Esophagus muscularis mucosa (tissue), 4 donors: ENCODE results near the gene PLCB2. TPM values are rescaled to one million over a fixed set of nuclear protein-coding genes. Genes with fewer than 3 reads are reported as not detected.

ENCODE experiments used
- DNase-seq: peaks from one replicate; pipeline ENCODE4 v3.0.0-alpha.2; 2017; ENCODE audit errors: extremely low spot score
- H3K27ac ChIP-seq, 4 donors: fragments of 200-600 bp; sonication (generic); replicated peaks in 1 of 4; 1 replicate in 3 of 4; 2 replicates in 1 of 4; pipeline ENCODE4 v1.5.1; 2016 to 2019; ENCODE audit warnings: mild to moderate bottlenecking in 1 of 4
- H3K27me3 ChIP-seq, 4 donors: fragments of 200-600 bp; sonication (generic); one replicate each; pipeline versions ENCODE4 v1.5.1 to v1.6.0; 2016 to 2019
- H3K36me3 ChIP-seq, 4 donors: fragments of 200-600 bp; sonication (generic); one replicate each; pipeline ENCODE4 v1.5.1; 2016 to 2019
- H3K4me1 ChIP-seq, 4 donors: fragments of 200-600 bp; sonication (generic); one replicate each; pipeline ENCODE4 v1.5.1; 2016 to 2019
- H3K4me3 ChIP-seq, 4 donors: fragments of 200-600 bp; sonication (generic); 1 replicate in 2 of 4; 2 replicates in 2 of 4; pipeline ENCODE4 v1.5.1; 2016 to 2019; ENCODE audit warnings: mild to moderate bottlenecking in 4 of 4, moderate library complexity in 1 of 4
- H3K9me3 ChIP-seq, 4 donors: fragments of 200-600 bp; sonication (generic); 1 replicate in 3 of 4; 2 replicates in 1 of 4; pipeline ENCODE4 v1.5.1; 2016 to 2019
- CTCF ChIP-seq, 3 experiments: fragments of 200-600 bp in 2 of 3; fragments of 450-650 bp in 1 of 3; sonication (generic) in 2 of 3; IDR thresholded peaks; one replicate each; pipeline ENCODE4 v1.5.1; 2017 to 2019; ENCODE audit warnings: antibody characterized with exemption in 3 of 3, mild to moderate bottlenecking in 2 of 3, moderate library complexity in 1 of 3
- EP300 ChIP-seq: sonication (generic); formaldehyde crosslinking; IDR thresholded peaks from one replicate; pipeline ENCODE4 v1.6.1; 2017; ENCODE audit warnings: antibody characterized with exemption
- POLR2A ChIP-seq: fragments of 450-650 bp; IDR thresholded peaks from one replicate; pipeline ENCODE4 v1.6.1; 2017; ENCODE audit warnings: antibody characterized with exemption, moderate library complexity, mild to moderate bottlenecking, low read depth
- POLR2AphosphoS5 ChIP-seq, 2 donors: sonication (generic); formaldehyde crosslinking; IDR thresholded peaks; one replicate each; pipeline ENCODE4 v1.6.1; 2017; ENCODE audit warnings: antibody characterized with exemption in 2 of 2
- WGBS: methylation state at CpG from one replicate; pipeline ENCODE4 v1.1.5; 2018; 5-methylcytosine and 5-hydroxymethylcytosine counted together
- intact Hi-C: fragments of 100-400 bp; cut with DNase I; formaldehyde crosslinking; loops from one replicate; pipeline ENCODE4 v1.15.1; 2023
- total RNA-seq, 4 donors: library from RNA; depleted of rRNA; stranded (reverse); fragments of >200 nt; gene quantifications; one replicate each; pipeline versions ENCODE4 v1.1.0 to v1.2.1, GENCODE V29; 2016

Gene PLCB2
- total RNA-seq, 4 donors from 2014 or later = 5.8 to 13.3 (median 9.7) TPM

GRCh38 chr15:40251486-40252140, 56.1 kb downstream of the PLCB2 start:
- H3K4me1 ChIP-seq = peaks cover 17 to 20% (median 19%) of the 10 kb centered on the region in 4 donors
- WGBS = 97% methylated on average over 6 of the region's 10 CpGs
- no peak for DNase-seq
- H3K27ac ChIP-seq = no peak overlapping the region
- peaks cover 0 to 20% (median 4%) of the 10 kb centered on the region in 4 donors for H3K27me3 ChIP-seq
- intact Hi-C loops = no loop called here
- TF ChIP-seq POLR2AphosphoS5 (IDR thresholded peaks at IDR 0.05) (no peak), POLR2A (no peak), EP300 (no peak), CTCF (IDR thresholded peaks at IDR 0.05) (no peak)
- H3K4me3 ChIP-seq = peak overlapping the region in 1 of 4 donors; percentile 62
- H3K9me3 ChIP-seq = no peaks in the 10 kb centered on the region
- H3K36me3 ChIP-seq = no peaks in the 10 kb centered on the region

GRCh38 chr15:40250771-40251483, 56.8 kb downstream of the PLCB2 start:
- TF ChIP-seq EP300 (no peak), CTCF (IDR thresholded peaks at IDR 0.05) (no peak), POLR2A (no peak), POLR2AphosphoS5 (IDR thresholded peaks at IDR 0.05) (no peak)
- Histone ChIP-seq H3K36me3 (no peaks in the 10 kb centered on the region), H3K4me3 (no peak overlapping the region), H3K4me1 (peaks cover 17 to 20% (median 19%) of the 10 kb centered on the region in 4 donors), H3K27me3 (peaks cover 0 to 20% (median 4%) of the 10 kb centered on the region in 4 donors), H3K27ac (no peak overlapping the region), H3K9me3 (no peaks in the 10 kb centered on the region)
- no peak for DNase-seq
- WGBS = 93% methylated on average over 13 of the region's 13 CpGs
- intact Hi-C loops = no loop called here

GRCh38 chr15:40250304-40250656, 57.5 kb downstream of the PLCB2 start:
- H3K4me3 ChIP-seq = no peak overlapping the region
- H3K36me3 ChIP-seq = no peaks in the 10 kb centered on the region
- peaks cover 17 to 20% (median 19%) of the 10 kb centered on the region in 4 donors for H3K4me1 ChIP-seq
- 94% methylated on average over 8 of the region's 8 CpGs for WGBS
- H3K27me3 ChIP-seq = peaks cover 0 to 20% (median 4%) of the 10 kb centered on the region in 4 donors
- no peaks in the 10 kb centered on the region for H3K9me3 ChIP-seq
- no peak for TF ChIP-seq CTCF (IDR thresholded peaks at IDR 0.05)
- no peak for TF ChIP-seq POLR2AphosphoS5 (IDR thresholded peaks at IDR 0.05)
- no peak for TF ChIP-seq EP300
- no peak for TF ChIP-seq POLR2A
- intact Hi-C loops = no loop called here
- no peak for DNase-seq
- no peak overlapping the region for H3K27ac ChIP-seq

- Histone ChIP-seq H3K36me3 (no peaks in the 10 kb centered on the region), H3K27ac (no peak overlapping the region), H3K27me3 (peaks cover 0 to 20% (median 4%) of the 10 kb centered on the region in 4 donors), H3K4me3 (no peak overlapping the region), H3K4me1 (peaks cover 17 to 20% (median 19%) of the 10 kb centered on the region in 4 donors), H3K9me3 (no peaks in the 10 kb centered on the region)
- TF ChIP-seq EP300 (no peak), POLR2A (no peak), CTCF (IDR thresholded peaks at IDR 0.05) (no peak), POLR2AphosphoS5 (IDR thresholded peaks at IDR 0.05) (no peak)
- DNase-seq = no peak
- intact Hi-C loops = no loop called here
- WGBS = 75% methylated on average over 10 of the region's 11 CpGs
These were observed 58.0 kb downstream of the PLCB2 start for GRCh38 chr15:40249477-40250303.
